Left ventricle myocardium inferior (tissue), 1 donor: ENCODE data around the gene DDA1. TPM values are rescaled to one million over a fixed set of nuclear protein-coding genes. Genes with fewer than 3 reads are reported as not detected.
A peak's percentile ranks its signal among the peaks of the same experiment; 100 is the strongest.
"Not testable (repeated sequence)": the region's sequence is repeated elsewhere in the genome, so short reads cannot be mapped to it uniquely, and the experiment has no call there.

Experiments used
- DNase-seq: peaks from one replicate; pipeline ENCODE4 v3.0.0-alpha.2; 2020
- H3K27ac ChIP-seq: fragments of 200-600 bp; replicated peaks from 2 replicates; pipeline ENCODE4 v1.8.0; 2021
- H3K27me3 ChIP-seq: fragments of 200-600 bp; 2 replicates; pipeline ENCODE4 v1.8.0; 2021; ENCODE audit warnings: low read depth
- H3K36me3 ChIP-seq: fragments of 200-600 bp; 2 replicates; pipeline ENCODE4 v1.8.0; 2021
- H3K4me1 ChIP-seq: fragments of 200-600 bp; 2 replicates; pipeline ENCODE4 v1.8.0; 2021
- H3K4me3 ChIP-seq: fragments of 200-600 bp; 2 replicates; pipeline ENCODE4 v1.8.0; 2021; ENCODE audit warnings: mild to moderate bottlenecking, moderate library complexity
- H3K9me3 ChIP-seq: fragments of 200-600 bp; replicated peaks from 2 replicates; pipeline ENCODE4 v1.8.0; 2021
- intact Hi-C: fragments of 100-400 bp; cut with micrococcal nuclease; formaldehyde crosslinking; loops from one replicate; pipeline ENCODE4 v1.11.0; 2022
- total RNA-seq: library from RNA; stranded (reverse); fragmentation: NEBNext Ultra II Directional; extraction: Animal tissue kit (Norgen Biotek cat#: 25700); gene quantifications from one replicate; pipeline ENCODE4 v1.2.1, GENCODE V29; 2021
- TF ChIP-seq, protein P1 (sequence below): fragments of 200-600 bp; IDR thresholded peaks from 2 replicates; pipeline ENCODE4 v1.8.0; 2021; ENCODE audit warnings: antibody characterized with exemption, mild to moderate bottlenecking, borderline replicate concordance
- donor health status: DM: no; HTN: yes; CAD: no; lungs with severe emphysema.

Gene DDA1
- total RNA-seq, 1 donor from 2014 or later, result 35.7 TPM

DNA sequence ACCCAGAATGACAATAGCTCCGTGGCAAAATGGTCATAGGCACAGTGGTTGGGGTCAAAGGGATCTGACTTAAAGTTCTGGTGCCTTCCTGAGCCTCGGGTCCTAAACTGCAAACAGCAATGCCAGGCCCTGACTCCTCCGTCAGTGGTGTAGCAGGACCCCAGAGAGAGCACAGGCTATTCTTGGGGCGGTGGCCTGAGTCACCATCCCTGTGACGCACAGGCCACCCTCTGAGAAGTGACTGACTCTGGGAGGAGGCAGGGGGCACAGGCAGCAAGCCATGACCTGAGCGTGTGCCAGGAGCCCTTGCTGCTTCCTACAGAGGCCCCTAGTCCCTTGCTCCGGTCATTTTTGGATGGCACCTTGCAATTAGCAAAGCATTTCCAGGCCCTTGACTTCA lies 49.0 kb downstream of the DDA1 start:
- no peak for DNase-seq
- intact Hi-C loops, result no loop called here
- Histone ChIP-seq H3K4me3 (no peak overlapping the region), H3K4me1 (peaks cover 13% of the 10 kb centered on the region), H3K27me3 (no peaks in the 10 kb centered on the region), H3K36me3 (no peaks in the 10 kb centered on the region), H3K27ac (peak overlapping the region; percentile 72), H3K9me3 (no peaks in the 10 kb centered on the region)
- TF ChIP-seq, protein P1, sequence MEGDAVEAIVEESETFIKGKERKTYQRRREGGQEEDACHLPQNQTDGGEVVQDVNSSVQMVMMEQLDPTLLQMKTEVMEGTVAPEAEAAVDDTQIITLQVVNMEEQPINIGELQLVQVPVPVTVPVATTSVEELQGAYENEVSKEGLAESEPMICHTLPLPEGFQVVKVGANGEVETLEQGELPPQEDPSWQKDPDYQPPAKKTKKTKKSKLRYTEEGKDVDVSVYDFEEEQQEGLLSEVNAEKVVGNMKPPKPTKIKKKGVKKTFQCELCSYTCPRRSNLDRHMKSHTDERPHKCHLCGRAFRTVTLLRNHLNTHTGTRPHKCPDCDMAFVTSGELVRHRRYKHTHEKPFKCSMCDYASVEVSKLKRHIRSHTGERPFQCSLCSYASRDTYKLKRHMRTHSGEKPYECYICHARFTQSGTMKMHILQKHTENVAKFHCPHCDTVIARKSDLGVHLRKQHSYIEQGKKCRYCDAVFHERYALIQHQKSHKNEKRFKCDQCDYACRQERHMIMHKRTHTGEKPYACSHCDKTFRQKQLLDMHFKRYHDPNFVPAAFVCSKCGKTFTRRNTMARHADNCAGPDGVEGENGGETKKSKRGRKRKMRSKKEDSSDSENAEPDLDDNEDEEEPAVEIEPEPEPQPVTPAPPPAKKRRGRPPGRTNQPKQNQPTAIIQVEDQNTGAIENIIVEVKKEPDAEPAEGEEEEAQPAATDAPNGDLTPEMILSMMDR, result no peak

DNA sequence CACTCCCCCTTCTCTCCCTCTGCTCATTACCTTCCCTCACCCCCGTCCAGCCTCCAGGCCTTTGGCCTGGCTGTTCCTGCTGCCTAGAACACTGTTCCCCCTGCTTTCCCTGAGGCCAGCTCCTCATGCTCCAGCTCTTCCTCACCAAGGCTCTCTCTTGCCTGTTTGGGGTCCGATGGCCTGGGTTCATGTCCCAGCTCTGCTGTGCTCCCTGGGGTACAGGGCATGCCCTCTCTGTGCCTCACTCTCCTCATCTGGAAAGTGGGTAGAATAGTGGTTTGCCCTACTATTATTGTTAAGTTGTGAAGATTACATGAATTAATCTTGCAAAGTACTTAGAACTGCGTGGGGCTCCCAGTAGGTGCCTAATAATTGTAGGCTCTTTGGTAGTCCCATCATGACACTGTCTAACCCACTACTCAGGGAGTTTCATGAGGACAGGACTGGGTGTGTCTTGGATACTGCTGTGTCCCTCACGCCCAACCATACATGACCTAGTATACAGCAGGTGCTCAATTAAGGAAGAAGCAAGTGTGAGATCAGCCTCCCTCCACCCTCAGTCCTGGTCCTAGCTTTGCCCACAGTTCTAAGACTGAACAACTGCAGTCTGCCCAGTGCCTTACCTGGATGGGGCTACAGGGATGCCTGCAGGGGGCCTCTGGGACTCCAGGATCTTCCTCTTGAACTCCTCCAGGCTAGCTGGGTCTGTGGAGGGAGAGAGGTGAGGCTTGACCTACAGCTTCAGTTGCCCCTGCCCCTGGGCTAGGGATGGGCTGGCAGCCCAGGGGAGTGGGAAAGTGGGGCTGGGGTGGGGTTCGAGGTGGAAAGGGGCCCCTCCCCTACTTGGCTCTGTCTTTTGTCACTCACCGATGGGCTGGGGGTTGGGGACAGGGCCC lies 50.8 kb downstream of the DDA1 start:
- TF ChIP-seq, protein P1, result no peak
- no peak overlapping the region for H3K27ac ChIP-seq
- DNase-seq, result no peak
- H3K4me1 ChIP-seq, result peaks cover 13% of the 10 kb centered on the region
- no peak overlapping the region for H3K4me3 ChIP-seq
- H3K36me3 ChIP-seq, result no peaks in the 10 kb centered on the region
- no peaks in the 10 kb centered on the region for H3K9me3 ChIP-seq
- intact Hi-C loops, result no loop called here
- H3K27me3 ChIP-seq, result no peaks in the 10 kb centered on the region

DNA sequence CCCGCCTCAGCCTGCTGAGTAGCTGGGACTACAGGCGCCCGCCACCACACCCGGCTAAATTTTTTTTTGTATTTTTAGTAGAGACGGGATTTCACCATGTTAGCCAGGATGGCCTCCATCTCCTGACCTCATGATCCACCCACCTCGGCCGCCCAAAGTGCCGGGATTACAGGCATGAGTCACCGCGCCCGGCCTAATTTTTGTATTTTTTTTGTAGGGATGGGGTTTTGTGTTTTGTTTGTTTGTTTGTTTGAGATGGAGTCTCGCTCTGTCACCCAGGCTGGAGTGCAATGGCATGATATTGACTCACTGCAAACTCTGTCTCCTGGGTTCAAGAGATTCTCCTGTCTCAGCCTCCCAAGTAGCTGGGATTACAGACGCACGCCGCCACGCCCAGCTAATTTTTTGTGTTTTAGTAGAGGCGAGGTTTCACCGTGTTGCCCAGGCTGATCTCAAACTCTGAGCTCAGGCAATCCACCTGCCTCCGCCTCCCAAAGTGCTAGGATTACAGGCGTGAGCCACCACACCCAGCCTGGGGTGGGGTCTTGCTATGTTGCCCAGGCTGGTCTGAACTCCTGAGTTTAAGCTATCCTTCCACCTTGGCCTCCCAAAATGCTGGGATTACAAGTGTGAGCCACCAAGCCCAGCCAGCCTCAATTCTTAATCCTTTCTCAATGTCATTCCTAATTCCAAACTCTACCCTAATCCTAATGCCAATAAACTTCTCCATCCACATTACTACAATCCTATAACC lies 54.7 kb downstream of the DDA1 start:
- H3K27ac ChIP-seq, H3K36me3 ChIP-seq, H3K4me3 ChIP-seq, DNase-seq, intact Hi-C loops, H3K9me3 ChIP-seq, H3K27me3 ChIP-seq, H3K4me1 ChIP-seq: not testable (repeated sequence)

DNA sequence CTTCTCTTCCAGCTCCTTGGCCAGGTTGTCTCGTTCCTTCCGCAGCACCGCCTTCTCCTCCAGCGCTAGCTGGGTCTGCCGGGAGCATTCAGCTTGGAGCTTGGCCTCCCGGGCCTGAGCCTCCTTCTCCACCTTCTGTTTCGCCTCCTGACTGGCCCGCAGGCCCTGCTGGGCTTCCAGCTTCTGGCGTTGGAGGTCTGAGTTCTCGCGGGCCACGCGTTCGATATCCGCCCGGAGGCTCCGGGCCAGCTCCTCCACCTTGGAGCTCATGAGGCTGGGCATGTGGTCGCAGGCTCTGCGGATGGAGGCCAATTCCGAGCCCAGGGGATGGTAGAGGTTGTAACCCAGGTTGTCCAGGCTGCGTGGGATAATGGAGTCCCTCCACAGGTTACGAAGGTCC lies 56.0 kb downstream of the DDA1 start:
- Histone ChIP-seq H3K9me3 (no peaks in the 10 kb centered on the region), H3K36me3 (no peaks in the 10 kb centered on the region), H3K27ac (no peak overlapping the region), H3K4me1 (no peaks in the 10 kb centered on the region), H3K27me3 (no peaks in the 10 kb centered on the region), H3K4me3 (no peak overlapping the region)
- TF ChIP-seq, protein P1, result no peak
- no peak for DNase-seq
- intact Hi-C loops, result no loop called here

DNA sequence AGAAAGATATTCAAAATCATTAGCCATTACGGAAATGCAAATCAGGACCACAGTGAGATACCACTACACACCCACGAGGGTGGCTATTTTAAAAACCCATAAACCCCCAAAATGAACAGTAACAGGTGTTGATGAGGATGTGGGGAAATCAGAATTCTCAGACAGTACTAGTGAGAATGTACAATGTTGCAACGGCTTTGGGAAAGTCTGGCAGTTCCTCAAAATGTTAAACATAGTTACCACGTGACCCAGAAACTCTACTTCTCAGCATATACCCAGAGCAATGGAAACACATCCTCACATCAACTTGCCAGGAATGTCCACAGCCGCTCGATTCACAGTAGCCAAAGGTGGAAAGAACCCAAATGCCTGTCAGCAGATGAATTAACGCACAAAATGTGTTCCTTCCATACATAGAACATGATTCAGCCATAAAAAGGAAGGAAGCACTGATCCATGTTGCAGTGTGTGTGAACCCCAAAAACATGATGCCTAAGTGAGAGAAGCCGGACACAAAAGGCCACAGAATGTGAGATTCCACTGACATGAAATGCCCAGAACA lies 60.7 kb downstream of the DDA1 start:
- TF ChIP-seq, protein P1, result no peak
- Histone ChIP-seq H3K4me3 (no peak overlapping the region), H3K36me3 (no peaks in the 10 kb centered on the region), H3K4me1 (no peaks in the 10 kb centered on the region), H3K9me3 (no peaks in the 10 kb centered on the region), H3K27ac (no peak overlapping the region), H3K27me3 (peaks cover 3% of the 10 kb centered on the region)
- intact Hi-C loops, result no loop called here
- no peak for DNase-seq

Other genes with a start within 250 kb of the DDA1 start
- gene HAUS8, start 234.1 kb upstream of the DDA1 start, total RNA-seq, result 3.5 TPM
- 30.7 TPM for gene MYO9B, start 233.8 kb upstream of the DDA1 start, total RNA-seq
- gene USE1, start 94.2 kb upstream of the DDA1 start, total RNA-seq, result 27.5 TPM
- gene OCEL1, start 83.3 kb upstream of the DDA1 start, total RNA-seq, result 21.2 TPM
- gene NR2F6, start 63.6 kb upstream of the DDA1 start, total RNA-seq, result 60.1 TPM
- 7.0 TPM for gene USHBP1, start 44.8 kb upstream of the DDA1 start, total RNA-seq
- gene BABAM1, start 42.1 kb upstream of the DDA1 start, total RNA-seq, result 72.7 TPM
- gene ANKLE1, start 27.7 kb upstream of the DDA1 start, total RNA-seq, result 0.11 TPM
- gene ABHD8, start 6.1 kb upstream of the DDA1 start, total RNA-seq, result 11.7 TPM
- gene MRPL34, start 3.7 kb upstream of the DDA1 start, total RNA-seq, result 206 TPM
- 6.8 TPM for gene ANO8, start 25.3 kb downstream of the DDA1 start, total RNA-seq
- 10.8 TPM for gene GTPBP3, start 28.0 kb downstream of the DDA1 start, total RNA-seq
- gene PLVAP, start 67.8 kb downstream of the DDA1 start, total RNA-seq, result 36.9 TPM
- gene CCDC194, start 84.6 kb downstream of the DDA1 start, total RNA-seq, result not detected
- gene BST2, start 96.1 kb downstream of the DDA1 start, total RNA-seq, result 42.2 TPM
- 19.6 TPM for gene MVB12A, start 110.5 kb downstream of the DDA1 start, total RNA-seq
- gene TMEM221, start 139.1 kb downstream of the DDA1 start, total RNA-seq, result 0.14 TPM
- 0.33 TPM for gene NXNL1, start 151.4 kb downstream of the DDA1 start, total RNA-seq
- 59.3 TPM for gene SLC27A1, start 161.0 kb downstream of the DDA1 start, total RNA-seq
- 19.9 TPM for gene PGLS, start 202.1 kb downstream of the DDA1 start, total RNA-seq
- 31.2 TPM for gene COLGALT1, start 246.1 kb downstream of the DDA1 start, total RNA-seq